Prostate gland (tissue), 2 donors: Measurements from ENCODE around the gene DTNB. TPM values are rescaled to one million over a fixed set of nuclear protein-coding genes. Genes with fewer than 3 reads are reported as not detected.

Experiments used
- DNase-seq: peaks from one replicate; pipeline ENCODE4 v3.0.0-alpha.2; 2019; ENCODE audit warnings: low spot score
- H3K27ac ChIP-seq, 2 donors: fragments of 200-600 bp; sonication (generic); 2 replicates each; pipeline ENCODE4 v1.5.1; 2017 to 2019
- H3K27me3 ChIP-seq: fragments of 200-600 bp; sonication (generic); replicated peaks from 2 replicates; pipeline ENCODE4 v1.5.1; 2019; ENCODE audit not compliant: insufficient read depth
- H3K36me3 ChIP-seq, 2 donors: fragments of 200-600 bp; sonication (generic); 1 replicate in 1 of 2; 2 replicates in 1 of 2; pipeline versions ENCODE4 v1.5.1 to v1.8.1; 2017 to 2019
- H3K4me1 ChIP-seq: fragments of 200-600 bp; sonication (generic); replicated peaks from 2 replicates; pipeline ENCODE4 v1.5.1; 2019
- H3K4me3 ChIP-seq, 2 donors: fragments of 200-600 bp; sonication (generic); 2 replicates each; pipeline ENCODE4 v1.5.1; 2017 to 2019
- H3K9me3 ChIP-seq: fragments of 200-600 bp; sonication (generic); 2 replicates; pipeline ENCODE4 v1.5.1; 2017
- CTCF ChIP-seq, 4 experiments: fragments of 200-600 bp in 2 of 4; fragments of 450-650 bp in 2 of 4; sonication (generic) in 2 of 4; IDR thresholded peaks; 1 replicate in 3 of 4; 2 replicates in 1 of 4; pipeline ENCODE4 v1.5.1; 2016 to 2019; ENCODE audit warnings: antibody characterized with exemption in 4 of 4, mild to moderate bottlenecking in 2 of 4, moderate library complexity in 2 of 4
- POLR2A ChIP-seq: fragments of 450-650 bp; IDR thresholded peaks from one replicate; pipeline ENCODE4 v1.6.1; 2016; ENCODE audit warnings: antibody characterized with exemption, mild to moderate bottlenecking
- POLR2AphosphoS5 ChIP-seq: sonication (generic); formaldehyde crosslinking; IDR thresholded peaks from one replicate; pipeline ENCODE4 v1.6.1; 2017; ENCODE audit warnings: antibody characterized with exemption
- WGBS: methylation state at CpG from one replicate; pipeline ENCODE4 v1.1.5; 2018; 5-methylcytosine and 5-hydroxymethylcytosine counted together
- intact Hi-C: fragments of 100-400 bp; cut with DNase I; formaldehyde crosslinking; loops from one replicate; pipeline ENCODE4 v1.14.2; 2022
- total RNA-seq, 2 donors: library from RNA; depleted of rRNA; stranded (reverse); fragments of >200 nt; gene quantifications; one replicate each; pipeline ENCODE4 v1.1.0, GENCODE V29; 2016

DTNB gene
- total RNA-seq, 2 donors from 2014 or later, result 47.0 to 61.9 TPM

GRCh38 chr2:25430556-25430955, 242.8 kb downstream of the DTNB start:
- Histone ChIP-seq H3K4me3 (no peak overlapping the region), H3K27me3 (no peaks in the 10 kb centered on the region), H3K9me3 (no peaks in the 10 kb centered on the region), H3K27ac (no peak overlapping the region), H3K36me3 (no peaks in the 10 kb centered on the region), H3K4me1 (no peaks in the 10 kb centered on the region)
- TF ChIP-seq POLR2AphosphoS5 (no peak), POLR2A (no peak), CTCF (IDR thresholded peaks at IDR 0.05) (no peak)
- DNase-seq, result no peak
- 94% methylated on average over 7 of the region's 7 CpGs for WGBS
- intact Hi-C loops, result no loop called here

- H3K4me3 ChIP-seq, result no peak overlapping the region
- H3K27ac ChIP-seq, result no peak overlapping the region
- no peaks in the 10 kb centered on the region for H3K9me3 ChIP-seq
- no peaks in the 10 kb centered on the region for H3K4me1 ChIP-seq
- intact Hi-C loops, result no loop called here
- H3K27me3 ChIP-seq, result no peaks in the 10 kb centered on the region
- DNase-seq, result no peak
- H3K36me3 ChIP-seq, result no peaks in the 10 kb centered on the region
- TF ChIP-seq POLR2A (no peak), POLR2AphosphoS5 (no peak), CTCF (IDR thresholded peaks at IDR 0.05) (no peak)
- WGBS, result 99% methylated on average over 3 of the region's 3 CpGs
Observed at GRCh38 chr2:25426326-25426725, 247.1 kb downstream of the DTNB start.

GRCh38 chr2:25424426-25425028, 248.8 kb downstream of the DTNB start:
- intact Hi-C loops, result no loop called here
- no peak for DNase-seq
- no peaks in the 10 kb centered on the region for H3K9me3 ChIP-seq
- no peaks in the 10 kb centered on the region for H3K36me3 ChIP-seq
- no peak overlapping the region for H3K4me3 ChIP-seq
- no peak overlapping the region for H3K27ac ChIP-seq
- TF ChIP-seq POLR2AphosphoS5 (no peak), POLR2A (no peak), CTCF (IDR thresholded peaks at IDR 0.05) (no peak)
- H3K27me3 ChIP-seq, result no peaks in the 10 kb centered on the region
- no peaks in the 10 kb centered on the region for H3K4me1 ChIP-seq
- WGBS, result over 99% methylated on average over 6 of the region's 6 CpGs

- Histone ChIP-seq H3K9me3 (no peaks in the 10 kb centered on the region), H3K27ac (no peak overlapping the region), H3K4me1 (no peaks in the 10 kb centered on the region), H3K36me3 (no peaks in the 10 kb centered on the region), H3K4me3 (no peak overlapping the region), H3K27me3 (no peaks in the 10 kb centered on the region)
- no peak for DNase-seq
- intact Hi-C loops, result no loop called here
- TF ChIP-seq CTCF (IDR thresholded peaks at IDR 0.05) (no peak), POLR2AphosphoS5 (no peak), POLR2A (no peak)
- WGBS, result 79% methylated on average over 3 of the region's 3 CpGs
Observed at GRCh38 chr2:25421820-25422411, 251.5 kb downstream of the DTNB start.

- WGBS, result 57% methylated on average over 6 of the region's 6 CpGs
- no peak overlapping the region for H3K4me3 ChIP-seq
- H3K4me1 ChIP-seq, result no peaks in the 10 kb centered on the region
- TF ChIP-seq POLR2AphosphoS5 (no peak), POLR2A (no peak), CTCF (IDR thresholded peaks at IDR 0.05) (no peak)
- H3K36me3 ChIP-seq, result no peaks in the 10 kb centered on the region
- no peaks in the 10 kb centered on the region for H3K27me3 ChIP-seq
- H3K9me3 ChIP-seq, result no peaks in the 10 kb centered on the region
- intact Hi-C loops, result no loop called here
- no peak overlapping the region for H3K27ac ChIP-seq
- no peak for DNase-seq
Observed at GRCh38 chr2:25421289-25421688, 252.1 kb downstream of the DTNB start.
